Measurements from ENCODE around the gene IL1RAPL1.

The IL1RAPL1 gene

GRCh38 chrX:29940750-29941149, 1353.5 kb downstream of the IL1RAPL1 start:
- no peak for DNase-seq

GRCh38 chrX:29941287-29941686, 1354.0 kb downstream of the IL1RAPL1 start:
- no peak for DNase-seq

- DNase-seq: no peak
Observed at GRCh38 chrX:29947225-29947624, 1360.0 kb downstream of the IL1RAPL1 start.

GRCh38 chrX:29948653-29949052, 1361.4 kb downstream of the IL1RAPL1 start:
- no peak for DNase-seq

GRCh38 chrX:29952016-29952415, 1364.8 kb downstream of the IL1RAPL1 start:
- DNase-seq: no peak

GRCh38 chrX:29962061-29962460, 1374.8 kb downstream of the IL1RAPL1 start:
- no peak for DNase-seq

- no peak for DNase-seq
Observed at GRCh38 chrX:29965634-29966033, 1378.4 kb downstream of the IL1RAPL1 start.

- no peak for DNase-seq
Observed at GRCh38 chrX:29992083-29992482, 1404.8 kb downstream of the IL1RAPL1 start.

- DNase-seq: no peak
Observed at GRCh38 chrX:30005813-30006212, 1418.6 kb downstream of the IL1RAPL1 start.
